H1 (cell line): Measurements from ENCODE around the gene ENPP7. TPM values are rescaled to one million over a fixed set of nuclear protein-coding genes. Genes with fewer than 3 reads are reported as not detected.

ENCODE experiments used
- CTCF ChIA-PET: fragments of 300-600 bp; sonication (Branson Sonifier 250); formaldehyde crosslinking; loops from one replicate; lab custom pipeline; 2021; ENCODE audit not compliant: partially characterized antibody; lab: Charles Lee
- POLR2A ChIA-PET: fragments of 300-600 bp; sonication (Branson Sonifier 250); formaldehyde crosslinking; loops from one replicate; lab custom pipeline; 2021; ENCODE audit warnings: inconsistent platforms; ENCODE audit not compliant: partially characterized antibody; lab: Charles Lee
- DNase-seq, 2 experiments: peaks; one replicate each; pipeline versions ENCODE4 v3.0.0 to v3.0.0-alpha.2; 2010 to 2022; ENCODE audit warnings: low spot score in 2 of 2, low read depth in 1 of 2, mixed read lengths in 1 of 2
- FAIRE-seq: peaks from 2 replicates; lab custom pipeline; 2011; peaks lifted over from hg19 to GRCh38; lab: Jason Lieb, UNC
- H2AFZ ChIP-seq: 2 replicates; pipeline ENCODE4 v1.8.1; 2012; ENCODE audit warnings: low read length, inconsistent platforms
- H2AK5ac ChIP-seq: 2 replicates; pipeline ENCODE4 v1.6.1; 2013; ENCODE audit warnings: low read depth, low read length
- H2BK120ac ChIP-seq: replicated peaks from 2 replicates; pipeline ENCODE3; 2013; ENCODE audit warnings: low read depth, low read length, inconsistent platforms
- H2BK12ac ChIP-seq: 2 replicates; pipeline ENCODE4 v1.6.1; 2013; ENCODE audit warnings: low read depth, low read length
- H2BK15ac ChIP-seq: 2 replicates; pipeline ENCODE4 v1.6.1; 2013; ENCODE audit warnings: low read length
- H2BK20ac ChIP-seq: 2 replicates; pipeline ENCODE4 v1.6.1; 2013; ENCODE audit warnings: low read length
- H2BK5ac ChIP-seq: 2 replicates; pipeline ENCODE4 v1.6.1; 2013; ENCODE audit warnings: low read depth, low read length
- H3K14ac ChIP-seq: 2 replicates; pipeline ENCODE4 v1.6.1; 2013; ENCODE audit warnings: inconsistent platforms; ENCODE audit not compliant: insufficient read length
- H3K18ac ChIP-seq: 2 replicates; pipeline ENCODE4 v1.6.1; 2013; ENCODE audit warnings: low read length; ENCODE audit errors: extremely low read depth
- H3K23ac ChIP-seq: 2 replicates; pipeline ENCODE4 v1.6.1; 2013; ENCODE audit warnings: inconsistent platforms; ENCODE audit not compliant: insufficient read length
- H3K23me2 ChIP-seq: 2 replicates; pipeline ENCODE4 v1.6.1; 2013; ENCODE audit warnings: low read depth, low read length
- H3K27ac ChIP-seq: 2 replicates; pipeline ENCODE4 v1.6.1; 2011; ENCODE audit warnings: low read depth, low read length, inconsistent platforms
- H3K27me3 ChIP-seq, 4 experiments: replicated peaks in 1 of 4; 1 replicate in 1 of 4; 2 replicates in 3 of 4; pipeline versions ENCODE4 v1.6.1 to v1.8.1; 2011 to 2013; ENCODE audit warnings: low read length in 3 of 4, mild to moderate bottlenecking in 3 of 4, inconsistent platforms in 2 of 4, mixed read lengths in 2 of 4, moderate library complexity in 1 of 4; ENCODE audit not compliant: control insufficient read depth in 3 of 4, insufficient read depth in 3 of 4; ENCODE audit errors: extremely low read depth in 1 of 4
- H3K36me3 ChIP-seq, 4 experiments: 2 replicates each; pipeline versions ENCODE4 v1.6.1 to v1.8.1; 2011 to 2013; ENCODE audit warnings: mild to moderate bottlenecking in 4 of 4, low read length in 3 of 4, moderate library complexity in 2 of 4, control low read depth in 1 of 4, inconsistent platforms in 1 of 4; ENCODE audit not compliant: insufficient read depth in 4 of 4, control insufficient read depth in 2 of 4
- H3K4ac ChIP-seq: replicated peaks from 2 replicates; pipeline ENCODE3; 2013; ENCODE audit warnings: low read length, low read depth, mixed read lengths, inconsistent platforms; ENCODE audit not compliant: insufficient read length
- H3K4me1 ChIP-seq, 4 experiments: replicated peaks in 1 of 4; 1 replicate in 1 of 4; 2 replicates in 3 of 4; pipeline versions ENCODE4 v1.6.1 to v1.8.1; 2011 to 2013; ENCODE audit warnings: low read length in 3 of 4, inconsistent platforms in 2 of 4, mixed read lengths in 1 of 4; ENCODE audit not compliant: insufficient read depth in 4 of 4, control insufficient read depth in 3 of 4
- H3K4me2 ChIP-seq, 2 experiments: 2 replicates each; pipeline versions ENCODE4 v1.6.1 to v1.8.1; 2011 to 2013; ENCODE audit warnings: low read depth in 2 of 2, low read length in 2 of 2, control low read depth in 1 of 2, inconsistent platforms in 1 of 2, mild to moderate bottlenecking in 1 of 2; ENCODE audit not compliant: insufficient read depth in 1 of 2
- H3K4me3 ChIP-seq, 4 experiments: fragments of 200-600, 300-600 bp in 1 of 4; sonication (generic), shearing (Covaris generic), sonication (Bioruptor Twin) in 1 of 4; 2 replicates each; pipeline versions ENCODE4 v1.5.1 to v1.8.1; 2011 to 2016; ENCODE audit warnings: low read length in 4 of 4, low read depth in 3 of 4, control low read depth in 2 of 4, inconsistent platforms in 2 of 4, mild to moderate bottlenecking in 2 of 4, mixed read lengths in 1 of 4, moderate library complexity in 1 of 4; ENCODE audit not compliant: insufficient read depth in 2 of 4; ENCODE audit errors: extremely low read depth in 1 of 4
- H3K56ac ChIP-seq: replicated peaks from 2 replicates; pipeline ENCODE3; 2013; ENCODE audit warnings: low read depth, mild to moderate bottlenecking, mixed read lengths, low read length, inconsistent platforms; ENCODE audit not compliant: insufficient read length
- H3K79me1 ChIP-seq: 2 replicates; pipeline ENCODE4 v1.6.1; 2013; ENCODE audit warnings: low read depth, low read length, control low read depth
- H3K79me2 ChIP-seq, 2 experiments: 2 replicates each; pipeline versions ENCODE4 v1.6.1 to v1.8.1; 2012 to 2013; ENCODE audit warnings: low read length in 2 of 2, mild to moderate bottlenecking in 2 of 2, inconsistent platforms in 1 of 2; ENCODE audit not compliant: insufficient read depth in 2 of 2, control insufficient read depth in 1 of 2
- H3K9ac ChIP-seq, 4 experiments: replicated peaks in 1 of 4; 1 replicate in 1 of 4; 2 replicates in 3 of 4; pipeline versions ENCODE4 v1.6.1 to v1.8.1; 2011 to 2013; ENCODE audit warnings: low read depth in 3 of 4, low read length in 3 of 4, control low read depth in 2 of 4, mild to moderate bottlenecking in 2 of 4, moderate library complexity in 2 of 4, inconsistent platforms in 1 of 4; ENCODE audit errors: extremely low read depth in 1 of 4
- H3K9me3 ChIP-seq, 2 experiments: 2 replicates each; pipeline versions ENCODE4 v1.6.1 to v1.8.1; 2012 to 2013; ENCODE audit warnings: mild to moderate bottlenecking in 2 of 2, moderate library complexity in 2 of 2, control low read depth in 1 of 2, inconsistent platforms in 1 of 2, low read depth in 1 of 2, low read length in 1 of 2, mixed read lengths in 1 of 2; ENCODE audit not compliant: insufficient read depth in 2 of 2
- H4K20me1 ChIP-seq, 2 experiments: replicated peaks in 1 of 2; 2 replicates each; pipeline versions ENCODE3 to v1.8.1; 2011 to 2013; ENCODE audit warnings: inconsistent platforms in 2 of 2, low read length in 2 of 2, mild to moderate bottlenecking in 1 of 2; ENCODE audit not compliant: insufficient read depth in 2 of 2, control insufficient read depth in 1 of 2
- H4K5ac ChIP-seq: 2 replicates; pipeline ENCODE4 v1.6.1; 2013; ENCODE audit warnings: low read length, low read depth, mixed read lengths, inconsistent platforms; ENCODE audit not compliant: insufficient read length
- H4K8ac ChIP-seq: 2 replicates; pipeline ENCODE4 v1.8.0; 2013; ENCODE audit warnings: mild to moderate bottlenecking, moderate library complexity, low read length, inconsistent platforms; ENCODE audit not compliant: insufficient read depth; ENCODE audit errors: extremely low read depth
- H4K91ac ChIP-seq: replicated peaks from 2 replicates; pipeline ENCODE3; 2013; ENCODE audit warnings: low read length, mixed read lengths, inconsistent platforms; ENCODE audit not compliant: insufficient read length
- JUN ChIP-seq: IDR thresholded peaks from 2 replicates; pipeline ENCODE4 v1.6.1; 2011; ENCODE audit warnings: low read depth, mild to moderate bottlenecking, improper control_type of control experiment, low read length
- RNF2 ChIP-seq: fragments of 200-900, 300-1000 bp; sonication (generic); IDR thresholded peaks from 2 replicates; pipeline ENCODE4 v1.7.1; 2016; ENCODE audit warnings: borderline replicate concordance, low read depth, mild to moderate bottlenecking, antibody characterized with exemption, low read length; ENCODE audit not compliant: poor library complexity, severe bottlenecking; ENCODE audit errors: missing control alignments
- SP4 ChIP-seq: IDR thresholded peaks from 2 replicates; pipeline ENCODE4 v1.6.1; 2012; ENCODE audit warnings: low read length, inconsistent platforms
- WGBS, 2 experiments: shearing (Covaris generic) in 1 of 2; methylation state at CpG; one replicate each; pipeline versions ENCODE4 v1.1.6 to v1.1.7; 2013 to 2015; ENCODE audit warnings: low lambda C conversion rate in 2 of 2, mixed read lengths in 2 of 2, inconsistent platforms in 1 of 2, low coverage in 1 of 2, missing lambda C conversion rate in 1 of 2; ENCODE audit not compliant: insufficient replicate concordance in 2 of 2, insufficient coverage in 1 of 2, insufficient read length in 1 of 2; ENCODE audit errors: extremely low coverage in 1 of 2, missing lambda C conversion rate in 1 of 2; 5-methylcytosine and 5-hydroxymethylcytosine counted together
- polyA plus RNA-seq, 7 experiments: library from polyadenylated mRNA; depleted of rRNA in 3 of 7; stranded (reverse) in 5 of 7; unstranded in 2 of 7; fragments of >200 nt in 5 of 7; fragments of 200-250 nt in 2 of 7; gene quantifications; 1 replicate in 5 of 7; 2 replicates in 1 of 7; 4 replicates in 1 of 7; pipeline versions ENCODE4 v1.2.1 to v1.2.3, GENCODE V29; 2011 to 2013; ENCODE audit warnings: missing spikeins in 2 of 7, mixed read lengths in 2 of 7
- total RNA-seq: library from RNA; stranded (reverse); fragmentation: NEBNext Ultra II Directional; extraction: Animal tissue kit (Norgen Biotek cat#: 25700); gene quantifications from 2 replicates; pipeline ENCODE4 v1.2.1, GENCODE V29; 2021

ENPP7 gene
- total and polyA plus RNA-seq, 2 of the 8 experiments (the other 6 are each of a cell fraction or from before 2014, with no cell fraction given): not detected

- Histone ChIP-seq H4K91ac (no peak overlapping the region), H4K5ac (no peak overlapping the region), H2BK20ac (no peak overlapping the region), H2BK12ac (no peak overlapping the region), H2AFZ (no peak overlapping the region), H3K9me3 (no peaks in the 10 kb centered on the region), H3K27me3 (no peaks in the 10 kb centered on the region), H3K4me2 (no peak overlapping the region), H3K4me1 (peaks cover 0 to 6% (median 0%) of the 10 kb centered on the region in 4 experiments; a peak in 2 of 7 replicates), H3K23me2 (no peaks in the 10 kb centered on the region), H3K4ac (no peak overlapping the region), H3K9ac (no peak overlapping the region), H2AK5ac (no peak overlapping the region), H3K14ac (no peak overlapping the region), H4K8ac (no peak overlapping the region), H2BK5ac (no peak overlapping the region), H3K4me3 (no peak overlapping the region), H2BK15ac (no peak overlapping the region), H3K23ac (no peak overlapping the region), H3K79me1 (no peaks in the 10 kb centered on the region), H4K20me1 (no peaks in the 10 kb centered on the region), H3K56ac (no peak overlapping the region), H2BK120ac (no peak overlapping the region), H3K79me2 (no peaks in the 10 kb centered on the region), H3K27ac (no peak overlapping the region), H3K36me3 (no peaks in the 10 kb centered on the region), H3K18ac (no peak overlapping the region)
- no peak for FAIRE-seq
- POLR2A ChIA-PET: interaction anchor here (0.6 to 1.0 kb wide), 2 partner anchors 11 to 60 kb away, joined by 3 read pairs; no protein-coding TSS in a partner anchor
- CTCF ChIA-PET: no interaction called here
- no peak for TF ChIP-seq RNF2
- no peak for TF ChIP-seq SP4
- TF ChIP-seq JUN: no peak
- WGBS, 2 experiments: 98% methylated on average over 5 of the region's 5 CpGs; no CpG with 5 or more reads in 1 of the 2 experiments
- DNase-seq: no peak
Measured at GRCh38 chr17:79730437-79730768, 340 bp upstream of the ENPP7 start.
